ENCODE results near the gene MAGEA9B.
A peak's percentile ranks its signal among the peaks of the same experiment; 100 is the strongest.
"Not testable (repeated sequence)": the region's sequence is repeated elsewhere in the genome, so short reads cannot be mapped to it uniquely, and the experiment has no call there.

MAGEA9B gene

DNA sequence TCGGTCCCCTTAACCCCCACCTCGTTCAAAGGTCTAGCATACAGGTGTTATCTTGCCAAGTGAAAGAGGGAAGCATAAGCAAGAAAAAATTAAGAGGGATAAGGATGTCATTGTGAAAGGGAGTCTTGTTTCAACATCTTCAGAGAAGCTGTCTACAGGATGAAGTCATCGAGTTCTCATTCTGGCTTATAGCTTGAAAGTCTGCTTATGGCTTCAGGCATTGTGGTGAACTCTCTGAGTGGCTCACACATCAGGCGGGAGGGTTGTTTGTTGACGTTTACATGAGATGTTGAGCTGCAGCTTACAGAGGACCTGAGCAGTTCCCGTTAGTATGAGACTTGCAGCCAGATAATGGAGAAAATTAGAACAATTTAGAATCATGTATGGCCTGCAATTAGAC lies 16.6 kb downstream of the MAGEA9B start:
- DNase-seq = peak; percentile 1

GRCh38 chrX:149569770-149570169 lies 17.5 kb downstream of the MAGEA9B start:
- DNase-seq = no peak

GRCh38 chrX:149568701-149569296 lies 18.5 kb downstream of the MAGEA9B start:
- peak; percentile 6 for DNase-seq

DNA sequence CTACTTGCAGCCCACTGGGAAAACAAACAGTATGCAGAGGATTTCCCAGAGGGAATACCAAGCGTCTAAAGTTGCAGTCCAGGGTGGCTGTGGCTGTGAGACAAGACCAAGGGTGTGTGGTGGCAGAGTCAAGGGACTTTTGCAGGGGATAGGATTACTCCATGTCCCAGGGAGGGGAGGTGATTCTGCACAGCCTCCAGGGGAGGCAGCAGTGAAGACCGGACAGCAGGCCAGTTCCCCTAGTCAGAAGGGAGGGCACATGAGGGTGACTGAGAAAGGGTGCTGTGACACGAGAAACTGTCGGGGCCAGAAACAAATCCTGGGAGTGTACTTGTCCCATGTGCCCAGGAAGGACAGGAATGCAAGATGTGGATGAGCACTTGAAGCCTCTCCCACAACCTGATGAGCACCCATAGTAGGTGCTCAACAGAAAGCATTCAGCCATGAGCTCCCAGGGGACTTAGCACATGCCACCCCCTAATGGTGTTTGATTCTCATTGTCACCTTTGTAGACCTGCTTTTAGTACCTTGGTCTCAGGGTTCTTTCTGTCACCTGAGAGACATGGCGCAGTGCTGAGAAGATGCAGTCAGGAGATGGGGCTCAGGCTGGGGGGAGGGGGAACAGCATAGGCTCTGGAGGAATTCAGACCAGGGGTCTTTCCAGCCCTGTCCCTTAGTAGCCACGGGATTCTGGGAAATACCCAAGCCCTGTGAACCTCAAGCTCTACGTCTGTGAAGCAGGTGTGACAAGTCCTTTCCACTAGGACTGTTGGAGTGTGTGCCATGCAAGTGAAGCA lies 19.4 kb downstream of the MAGEA9B start:
- no peak for DNase-seq

- no peak for DNase-seq
Observed at GRCh38 chrX:149563359-149563758, 23.9 kb downstream of the MAGEA9B start.

GRCh38 chrX:149555251-149555650 lies 32.0 kb downstream of the MAGEA9B start:
- DNase-seq = not testable (repeated sequence)

- not testable (repeated sequence) for DNase-seq
Observed at GRCh38 chrX:149551939-149552248, 35.4 kb downstream of the MAGEA9B start.

DNA sequence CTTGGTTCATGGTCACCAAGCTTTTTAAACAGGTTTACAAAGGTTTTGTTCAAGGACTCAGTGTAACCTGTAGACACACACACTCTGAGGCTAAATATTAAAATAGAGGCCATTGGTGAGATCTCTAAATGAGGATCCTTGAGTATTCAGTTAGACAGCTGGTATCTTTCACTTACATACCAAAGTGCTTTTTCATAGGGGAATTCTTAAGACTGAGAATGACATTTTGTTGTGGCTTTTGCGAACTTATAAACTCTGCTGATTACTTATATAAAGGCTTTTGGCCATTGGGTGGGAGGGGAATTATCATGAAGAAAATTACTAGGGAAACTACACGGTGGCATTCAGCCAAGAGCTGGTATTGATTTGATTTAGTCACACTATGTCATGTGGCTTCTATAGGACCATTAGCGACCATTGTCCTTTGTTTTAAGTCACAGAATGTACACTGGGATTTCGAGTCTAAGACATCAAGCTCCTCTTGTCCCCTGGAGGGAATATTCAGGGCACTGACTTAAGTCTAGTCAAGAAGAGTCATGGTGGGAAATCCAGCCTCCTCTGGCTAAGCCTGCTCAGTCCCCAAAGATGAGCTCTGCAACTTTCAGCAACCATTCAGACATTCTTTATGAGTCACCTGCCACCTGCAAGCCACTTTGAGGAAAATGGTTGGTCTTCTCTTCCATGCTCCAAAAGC lies 35.9 kb downstream of the MAGEA9B start:
- DNase-seq = not testable (repeated sequence)

DNA sequence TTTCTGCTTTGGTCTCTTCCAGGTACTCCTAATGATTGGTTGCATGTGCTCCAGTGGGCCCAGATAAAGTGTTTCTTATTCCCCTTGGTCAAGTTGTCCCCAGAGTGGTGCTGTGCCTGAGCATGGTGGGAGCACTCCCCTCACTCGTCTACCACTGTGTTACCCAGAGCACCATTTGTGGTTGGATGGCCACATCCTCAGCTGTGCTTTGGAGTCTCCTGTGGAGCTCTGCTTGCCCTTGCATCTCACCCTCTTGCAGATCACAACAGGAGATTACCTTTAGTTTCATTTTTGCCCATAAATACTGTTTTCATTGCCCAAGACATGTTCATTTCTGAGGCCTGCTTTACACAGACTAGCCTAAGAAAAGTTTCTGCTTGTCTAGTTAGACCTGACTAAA lies 36.8 kb downstream of the MAGEA9B start:
- not testable (repeated sequence) for DNase-seq

GRCh38 chrX:149549701-149550100 lies 37.6 kb downstream of the MAGEA9B start, which contains the start of gene HSFX3:
HSFX3 (minus strand) TSS chrX:149549924; CDS start chrX:149549852, 72 bp downstream.
- DNase-seq = not testable (repeated sequence)

DNA sequence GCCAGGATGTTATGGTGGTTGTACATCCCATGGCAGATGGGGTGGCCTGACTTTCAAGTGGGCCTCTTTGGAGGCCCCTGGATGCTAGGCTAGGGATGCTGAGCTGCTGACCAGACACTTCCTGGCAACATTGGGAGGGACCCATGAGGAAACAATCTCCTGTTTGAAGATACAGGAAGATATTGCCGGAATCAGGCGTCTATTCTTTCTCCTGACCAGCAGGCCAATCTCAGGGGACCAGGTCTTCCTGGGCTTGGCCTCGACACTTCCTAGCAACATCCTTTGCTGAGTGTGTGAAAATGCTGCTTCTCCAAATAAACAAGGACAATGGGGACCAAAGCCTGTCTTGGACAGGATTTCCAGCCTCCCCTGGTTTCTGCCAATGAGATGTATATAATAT lies 39.5 kb downstream of the MAGEA9B start:
- DNase-seq = not testable (repeated sequence)

DNA sequence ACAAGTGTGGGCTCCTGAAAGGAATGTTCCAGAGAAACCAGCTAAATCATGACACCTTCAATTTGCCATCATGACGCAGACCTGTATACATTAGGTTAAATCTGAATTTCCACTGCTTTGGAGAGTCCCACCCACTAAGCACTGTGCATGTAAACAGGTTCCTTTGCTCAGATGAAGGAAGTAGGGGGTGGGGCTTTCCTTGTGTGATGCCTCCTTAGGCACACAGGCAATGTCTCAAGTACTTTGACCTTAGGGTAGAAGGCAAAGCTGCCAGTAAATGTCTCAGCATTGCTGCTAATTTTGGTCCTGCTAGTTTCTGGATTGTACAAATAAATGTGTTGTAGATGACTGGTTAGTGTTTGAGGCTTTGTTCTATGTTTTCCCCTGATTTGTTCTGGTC lies 40.3 kb downstream of the MAGEA9B start:
- not testable (repeated sequence) for DNase-seq

- not testable (repeated sequence) for DNase-seq
Observed at GRCh38 chrX:149545545-149546543, 41.4 kb downstream of the MAGEA9B start.

DNA sequence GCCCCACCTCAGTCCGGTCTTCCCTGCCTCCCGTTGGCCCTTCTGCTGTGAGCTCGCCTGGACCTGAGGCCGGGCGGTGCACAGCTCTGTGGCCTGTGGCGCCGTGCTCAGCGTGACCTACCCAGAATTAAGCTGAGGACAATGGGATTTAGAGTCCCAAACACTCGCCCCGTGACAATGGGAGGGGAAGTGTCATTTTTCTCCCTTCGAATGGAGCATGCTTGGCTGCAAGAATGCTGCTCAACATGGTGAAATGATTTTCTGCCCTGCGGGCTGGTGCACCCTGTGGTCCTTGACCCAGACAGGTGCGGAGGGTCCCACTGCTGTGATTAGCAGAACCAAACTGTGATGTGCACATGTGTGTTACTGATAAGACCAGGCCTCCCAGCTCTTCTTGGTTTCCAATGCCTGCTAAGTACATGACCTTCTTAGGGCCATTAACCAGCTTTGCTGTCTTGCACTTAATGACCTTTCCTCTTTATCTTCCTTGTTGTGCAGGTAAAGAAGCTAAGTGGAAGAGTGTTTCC lies 45.7 kb downstream of the MAGEA9B start:
- no peak for DNase-seq

DNA sequence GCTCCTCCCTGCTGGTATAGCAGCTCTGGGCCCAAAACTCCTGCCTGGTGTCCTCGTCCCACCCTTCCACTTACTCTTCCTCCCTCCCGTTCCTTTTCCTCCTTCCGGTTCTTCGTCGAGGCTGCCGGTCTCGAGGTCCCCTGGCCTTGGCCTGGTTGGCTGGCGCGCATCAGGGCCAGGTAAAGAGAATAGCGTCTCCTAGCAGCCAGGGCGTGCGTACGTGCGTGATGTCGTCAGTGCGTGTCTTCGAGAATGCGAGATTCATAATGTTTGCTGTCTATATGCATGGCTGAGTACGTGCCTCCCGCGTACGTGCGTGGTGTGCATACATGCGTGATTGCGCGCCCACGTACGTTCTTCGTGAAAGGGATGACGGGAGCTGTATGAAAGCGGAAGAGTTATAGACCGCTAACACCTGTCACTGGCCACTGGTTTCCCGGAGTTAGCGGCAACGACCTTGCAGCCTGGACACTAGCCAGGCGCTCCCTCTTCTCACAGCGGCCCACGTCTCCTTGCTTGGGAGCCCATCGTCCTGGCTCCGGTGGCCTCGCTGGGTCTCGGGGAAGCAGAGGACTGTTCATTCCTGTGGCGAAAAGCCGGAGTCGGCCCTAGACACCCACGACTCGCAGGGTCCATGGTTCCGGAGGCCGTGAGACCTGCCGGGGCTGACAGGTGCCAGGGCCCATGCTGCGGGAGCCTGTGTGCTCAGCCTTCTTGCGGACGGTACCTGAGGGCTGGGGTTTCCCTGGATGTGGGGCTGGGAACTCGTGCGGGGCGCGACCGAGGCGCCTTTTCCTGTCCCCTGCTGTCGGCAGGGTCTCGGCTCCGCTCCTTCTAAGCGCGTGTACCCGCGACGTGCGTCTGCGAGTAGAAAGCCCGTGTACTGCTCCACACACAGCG lies 46.4 kb downstream of the MAGEA9B start, which contains the start of gene EOLA1:
Gene EOLA1, plus strand, starts transcription at position 392 of the 900 bp plus-strand sequence. CDS start 4,619 bp downstream, outside the sequence.
- DNase-seq = peak; percentile 94

DNA sequence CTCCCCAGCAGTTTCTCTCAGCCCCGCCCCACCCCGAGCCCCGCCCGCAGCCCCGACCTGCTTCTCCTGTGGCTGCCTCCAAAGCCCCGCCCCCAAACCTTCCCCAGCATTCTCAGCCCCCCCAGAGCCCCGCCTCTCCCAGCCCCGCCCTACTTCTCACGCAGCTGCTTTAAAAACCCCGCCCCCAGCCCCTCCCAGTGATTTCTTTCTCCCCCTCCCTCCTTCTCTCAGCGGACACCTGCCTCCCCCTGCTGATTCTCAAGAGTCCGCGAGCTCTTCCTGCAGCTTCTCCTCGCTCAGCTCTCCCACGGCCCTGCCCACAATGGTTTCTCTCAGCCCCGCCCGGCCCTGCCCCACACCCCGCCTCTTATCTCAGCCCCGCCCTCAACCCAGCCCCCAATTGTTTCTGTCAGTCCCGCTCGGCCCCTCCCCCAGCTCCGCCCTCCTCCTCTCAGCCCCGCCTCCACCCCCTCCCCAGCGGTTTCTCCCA lies 47.1 kb downstream of the MAGEA9B start:
- DNase-seq = peak; percentile 88

GRCh38 chrX:149539283-149540130 lies 47.8 kb downstream of the MAGEA9B start:
- peak; percentile 89 for DNase-seq

GRCh38 chrX:149537474-149537873 lies 49.8 kb downstream of the MAGEA9B start:
- not testable (repeated sequence) for DNase-seq

DNA sequence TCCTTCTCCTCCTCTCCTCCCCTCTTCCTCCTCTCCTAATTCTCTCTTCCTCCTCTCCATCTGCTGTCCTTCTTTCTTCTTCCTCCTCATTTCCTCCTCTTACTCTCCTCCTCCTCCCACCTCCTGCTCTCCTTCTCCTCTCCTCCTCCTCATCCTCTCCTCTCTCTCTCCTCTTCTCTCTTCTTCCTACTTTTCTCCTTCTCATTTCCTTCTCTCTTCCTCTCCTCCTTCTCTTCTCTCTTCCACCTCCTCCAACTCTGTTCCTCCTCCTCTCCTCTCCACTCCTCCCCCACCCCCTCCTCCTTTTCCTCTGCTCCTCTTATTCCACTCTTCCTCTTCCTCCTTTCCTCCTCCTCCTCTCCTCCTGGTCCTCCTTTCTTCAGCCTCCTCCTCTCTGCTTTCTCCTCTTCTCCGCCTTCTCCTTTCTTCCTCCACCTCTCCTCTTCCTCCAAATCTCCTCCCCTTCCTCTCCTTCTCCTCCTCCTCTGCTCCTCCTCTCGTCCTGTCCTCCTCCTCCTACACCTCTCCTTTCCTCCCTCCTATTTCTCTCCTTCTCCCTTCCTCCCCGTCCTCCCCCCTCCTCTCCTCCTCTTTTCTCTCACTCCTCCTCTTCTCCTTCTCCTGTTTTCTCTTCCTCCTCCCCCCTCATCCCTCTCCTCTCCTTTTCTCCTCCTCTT lies 52.2 kb downstream of the MAGEA9B start:
- DNase-seq = not testable (repeated sequence)
